Measurements from ENCODE around the gene SF3A2.

SF3A2 gene

GRCh38 chr19:2237051-2237868 lies 636 bp downstream of the SF3A2 start:
- no peak for DNase-seq (ENCODE audit: low read depth)
- TF ChIP-seq MAX (IDR thresholded peaks at IDR 0.05; ENCODE audit: low read depth, low read length) (no peak), POLR2A (IDR thresholded peaks at IDR 0.05; ENCODE audit: extremely low read depth, insufficient read length) (no peak), MYC (IDR thresholded peaks at IDR 0.05; ENCODE audit: low read depth, low read length) (no peak; the same call in 1 of the 2 replicates), CTCF (IDR thresholded peaks at IDR 0.05; ENCODE audit: low read depth, low read length) (no peak)
- H3K4me3 ChIP-seq (ENCODE audit: low read depth, low read length), result peak overlapping the region; percentile 76

GRCh38 chr19:2237869-2238153 lies 1.2 kb downstream of the SF3A2 start:
- H3K4me3 ChIP-seq (ENCODE audit: low read depth, low read length), result peak overlapping the region; percentile 76

GRCh38 chr19:2239173-2239572 lies 2.5 kb downstream of the SF3A2 start:
- TF ChIP-seq CTCF (IDR thresholded peaks at IDR 0.05; ENCODE audit: low read depth, low read length) (no peak), MYC (IDR thresholded peaks at IDR 0.05; ENCODE audit: low read depth, low read length) (no peak), MAX (IDR thresholded peaks at IDR 0.05; ENCODE audit: low read depth, low read length) (no peak), POLR2A (IDR thresholded peaks at IDR 0.05; ENCODE audit: extremely low read depth, insufficient read length) (no peak)
- DNase-seq (ENCODE audit: low read depth), result no peak
- H3K4me3 ChIP-seq (ENCODE audit: low read depth, low read length), result peak overlapping the region; percentile 76

More at GRCh38 chr19:2237869-2238153, 1.2 kb downstream of the SF3A2 start:
- no peak for DNase-seq (ENCODE audit: low read depth)
- TF ChIP-seq MAX (IDR thresholded peaks at IDR 0.05; ENCODE audit: low read depth, low read length) (no peak), POLR2A (IDR thresholded peaks at IDR 0.05; ENCODE audit: extremely low read depth, insufficient read length) (no peak), CTCF (IDR thresholded peaks at IDR 0.05; ENCODE audit: low read depth, low read length) (no peak), MYC (IDR thresholded peaks at IDR 0.05; ENCODE audit: low read depth, low read length) (no peak)

GRCh38 chr19:2239771-2240770 lies 3.4 kb downstream of the SF3A2 start:
- H3K4me3 ChIP-seq (ENCODE audit: low read depth, low read length), result peak overlapping the region; percentile 76
- DNase-seq (ENCODE audit: low read depth), result peak; percentile 33
- TF ChIP-seq MYC (IDR thresholded peaks at IDR 0.05; ENCODE audit: low read depth, low read length) (no peak), POLR2A (IDR thresholded peaks at IDR 0.05; ENCODE audit: extremely low read depth, insufficient read length) (no peak), CTCF (IDR thresholded peaks at IDR 0.05; ENCODE audit: low read depth, low read length) (no peak), MAX (IDR thresholded peaks at IDR 0.05; ENCODE audit: low read depth, low read length) (no peak)

GRCh38 chr19:2240881-2241760 lies 4.5 kb downstream of the SF3A2 start:
- no peak overlapping the region for H3K4me3 ChIP-seq (ENCODE audit: low read depth, low read length)
- DNase-seq (ENCODE audit: low read depth), result no peak
- no peak for TF ChIP-seq POLR2A (IDR thresholded peaks at IDR 0.05; ENCODE audit: extremely low read depth, insufficient read length)
- TF ChIP-seq MYC (IDR thresholded peaks at IDR 0.05; ENCODE audit: low read depth, low read length), result no peak
- no peak for TF ChIP-seq MAX (IDR thresholded peaks at IDR 0.05; ENCODE audit: low read depth, low read length)
